HL-60 (cell line): ENCODE data around the gene BRF1.
"Not testable (repeated sequence)": the region's sequence is repeated elsewhere in the genome, so short reads cannot be mapped to it uniquely, and the experiment has no call there.

Experiments used
- DNase-seq, 2 experiments: peaks; one replicate each; pipeline ENCODE4 v3.0.0-alpha.2; 2010 to 2020; ENCODE audit warnings: low read depth in 1 of 2, low spot score in 1 of 2
- H3K27ac ChIP-seq: fragments of 250-450 bp; sonication (Bioruptor Pico); replicated peaks from 2 replicates; pipeline ENCODE4 v1.5.1; 2020; ENCODE audit warnings: mild to moderate bottlenecking, moderate library complexity
- H3K27me3 ChIP-seq: fragments of 250-450 bp; sonication (Bioruptor Pico); 2 replicates; pipeline ENCODE4 v1.5.1; 2021; ENCODE audit warnings: mild to moderate bottlenecking, moderate library complexity; ENCODE audit not compliant: insufficient read depth, poor library complexity, severe bottlenecking
- H3K4me3 ChIP-seq: replicated peaks from 2 replicates; pipeline ENCODE4 v1.5.1; 2011; ENCODE audit warnings: mild to moderate bottlenecking, control low read depth, low read length; ENCODE audit not compliant: insufficient read depth
- GABPA ChIP-seq: IDR thresholded peaks from 2 replicates; pipeline ENCODE4 v1.6.1; 2012; ENCODE audit warnings: low read depth
- POLR2AphosphoS5 ChIP-seq: IDR thresholded peaks from 2 replicates; pipeline ENCODE4 v1.6.1; 2012; ENCODE audit warnings: low read depth
- SPI1 ChIP-seq: IDR thresholded peaks from 2 replicates; pipeline ENCODE4 v1.6.1; 2012; ENCODE audit warnings: low read depth, mild to moderate bottlenecking, borderline replicate concordance
- TF ChIP-seq, protein P1 (sequence below): IDR thresholded peaks from one replicate; pipeline ENCODE4 v1.5.1; 2011; ENCODE audit warnings: low read length, control low read depth, inconsistent platforms; ENCODE audit not compliant: insufficient read depth
- TF ChIP-seq, protein P2 (sequence below): IDR thresholded peaks from 2 replicates; pipeline ENCODE4 v1.6.1; 2012; ENCODE audit warnings: low read depth; ENCODE audit not compliant: insufficient replicate concordance

BRF1 gene

DNA sequence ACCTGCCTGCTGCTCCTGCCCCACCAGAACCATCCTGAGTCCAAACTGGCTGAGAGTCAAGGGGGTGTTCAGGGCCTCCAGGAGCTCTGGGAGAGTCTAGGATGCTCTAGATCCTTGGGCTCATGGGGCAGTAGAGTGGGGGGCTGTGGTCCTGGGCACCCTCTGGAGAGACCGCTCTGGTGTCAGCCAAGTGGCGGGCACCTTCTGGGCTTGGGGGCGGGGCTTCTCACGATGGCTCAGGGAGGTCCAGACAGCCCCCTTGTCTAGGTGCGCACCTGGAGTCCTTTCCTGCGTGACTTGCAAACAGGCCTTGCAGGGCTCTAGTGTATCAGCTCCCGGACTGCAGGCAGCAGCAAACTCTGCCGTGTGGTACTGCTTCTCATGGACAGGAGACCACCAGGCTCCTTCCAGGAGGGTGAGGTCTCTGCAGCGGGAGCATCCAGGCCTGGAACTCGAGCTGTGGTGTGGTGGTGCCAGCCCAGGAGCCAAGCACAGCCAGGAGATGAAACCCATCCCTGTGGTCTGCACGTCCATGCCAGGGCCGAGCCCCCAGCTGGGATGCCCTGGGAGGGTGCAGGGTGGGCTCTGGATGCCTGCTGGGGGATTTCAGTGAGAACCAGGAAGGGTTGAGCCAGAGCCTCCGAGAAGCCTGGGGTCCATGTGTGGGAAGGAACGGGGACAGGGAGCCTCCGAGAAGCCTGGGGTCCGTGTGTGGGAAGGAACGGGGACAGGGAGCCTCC, 28.8 kb upstream of the BRF1 start:
- Histone ChIP-seq H3K27me3 (no peaks in the 10 kb centered on the region), H3K4me3 (no peak overlapping the region), H3K27ac (no peak overlapping the region)
- no peak for TF ChIP-seq POLR2AphosphoS5
- no peak for TF ChIP-seq GABPA
- TF ChIP-seq, protein P1, sequence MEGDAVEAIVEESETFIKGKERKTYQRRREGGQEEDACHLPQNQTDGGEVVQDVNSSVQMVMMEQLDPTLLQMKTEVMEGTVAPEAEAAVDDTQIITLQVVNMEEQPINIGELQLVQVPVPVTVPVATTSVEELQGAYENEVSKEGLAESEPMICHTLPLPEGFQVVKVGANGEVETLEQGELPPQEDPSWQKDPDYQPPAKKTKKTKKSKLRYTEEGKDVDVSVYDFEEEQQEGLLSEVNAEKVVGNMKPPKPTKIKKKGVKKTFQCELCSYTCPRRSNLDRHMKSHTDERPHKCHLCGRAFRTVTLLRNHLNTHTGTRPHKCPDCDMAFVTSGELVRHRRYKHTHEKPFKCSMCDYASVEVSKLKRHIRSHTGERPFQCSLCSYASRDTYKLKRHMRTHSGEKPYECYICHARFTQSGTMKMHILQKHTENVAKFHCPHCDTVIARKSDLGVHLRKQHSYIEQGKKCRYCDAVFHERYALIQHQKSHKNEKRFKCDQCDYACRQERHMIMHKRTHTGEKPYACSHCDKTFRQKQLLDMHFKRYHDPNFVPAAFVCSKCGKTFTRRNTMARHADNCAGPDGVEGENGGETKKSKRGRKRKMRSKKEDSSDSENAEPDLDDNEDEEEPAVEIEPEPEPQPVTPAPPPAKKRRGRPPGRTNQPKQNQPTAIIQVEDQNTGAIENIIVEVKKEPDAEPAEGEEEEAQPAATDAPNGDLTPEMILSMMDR: no peak
- TF ChIP-seq, protein P2, sequence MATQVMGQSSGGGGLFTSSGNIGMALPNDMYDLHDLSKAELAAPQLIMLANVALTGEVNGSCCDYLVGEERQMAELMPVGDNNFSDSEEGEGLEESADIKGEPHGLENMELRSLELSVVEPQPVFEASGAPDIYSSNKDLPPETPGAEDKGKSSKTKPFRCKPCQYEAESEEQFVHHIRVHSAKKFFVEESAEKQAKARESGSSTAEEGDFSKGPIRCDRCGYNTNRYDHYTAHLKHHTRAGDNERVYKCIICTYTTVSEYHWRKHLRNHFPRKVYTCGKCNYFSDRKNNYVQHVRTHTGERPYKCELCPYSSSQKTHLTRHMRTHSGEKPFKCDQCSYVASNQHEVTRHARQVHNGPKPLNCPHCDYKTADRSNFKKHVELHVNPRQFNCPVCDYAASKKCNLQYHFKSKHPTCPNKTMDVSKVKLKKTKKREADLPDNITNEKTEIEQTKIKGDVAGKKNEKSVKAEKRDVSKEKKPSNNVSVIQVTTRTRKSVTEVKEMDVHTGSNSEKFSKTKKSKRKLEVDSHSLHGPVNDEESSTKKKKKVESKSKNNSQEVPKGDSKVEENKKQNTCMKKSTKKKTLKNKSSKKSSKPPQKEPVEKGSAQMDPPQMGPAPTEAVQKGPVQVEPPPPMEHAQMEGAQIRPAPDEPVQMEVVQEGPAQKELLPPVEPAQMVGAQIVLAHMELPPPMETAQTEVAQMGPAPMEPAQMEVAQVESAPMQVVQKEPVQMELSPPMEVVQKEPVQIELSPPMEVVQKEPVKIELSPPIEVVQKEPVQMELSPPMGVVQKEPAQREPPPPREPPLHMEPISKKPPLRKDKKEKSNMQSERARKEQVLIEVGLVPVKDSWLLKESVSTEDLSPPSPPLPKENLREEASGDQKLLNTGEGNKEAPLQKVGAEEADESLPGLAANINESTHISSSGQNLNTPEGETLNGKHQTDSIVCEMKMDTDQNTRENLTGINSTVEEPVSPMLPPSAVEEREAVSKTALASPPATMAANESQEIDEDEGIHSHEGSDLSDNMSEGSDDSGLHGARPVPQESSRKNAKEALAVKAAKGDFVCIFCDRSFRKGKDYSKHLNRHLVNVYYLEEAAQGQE: no peak
- no peak for TF ChIP-seq SPI1
- no peak for DNase-seq

DNA sequence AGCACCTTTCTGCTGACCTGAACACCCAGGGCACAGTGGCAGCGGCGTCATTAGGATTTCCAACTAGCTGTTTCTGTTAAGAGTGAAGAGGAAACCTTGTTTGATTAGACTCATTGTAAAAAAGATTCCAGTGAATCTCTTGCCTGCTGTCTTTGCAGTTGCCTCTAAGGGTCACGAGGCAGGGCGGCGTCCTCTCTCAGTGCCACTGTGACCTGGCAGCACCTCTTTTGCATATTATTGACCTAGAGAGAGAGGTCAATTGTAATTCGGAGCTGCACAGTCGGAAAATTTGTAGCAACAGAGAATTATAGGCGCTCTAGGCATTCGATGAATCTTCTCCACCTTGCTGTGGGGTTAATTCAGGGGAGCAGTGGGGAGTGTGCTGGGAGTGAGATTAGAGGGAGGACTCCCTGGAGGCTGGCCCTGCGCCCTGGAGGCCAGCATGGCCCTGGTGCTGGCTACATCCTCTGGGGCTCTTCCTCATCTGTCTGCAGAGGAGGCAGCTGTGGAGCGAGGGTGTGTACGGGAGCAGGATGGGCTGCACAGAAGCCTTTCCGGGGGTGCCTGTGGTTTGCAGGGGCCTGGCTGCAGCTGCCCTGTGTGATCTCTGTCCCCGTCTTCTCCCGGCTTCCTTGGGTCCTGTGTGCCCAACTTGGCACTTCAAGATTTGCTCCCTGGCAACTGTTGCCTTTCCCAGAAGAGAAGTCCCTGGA, 28.0 kb upstream of the BRF1 start:
- DNase-seq: no peak
- no peak overlapping the region for H3K4me3 ChIP-seq
- TF ChIP-seq, protein P1: no peak
- TF ChIP-seq GABPA: no peak
- no peak for TF ChIP-seq POLR2AphosphoS5
- TF ChIP-seq, protein P2: no peak
- no peak for TF ChIP-seq SPI1
- H3K27me3 ChIP-seq: no peaks in the 10 kb centered on the region
- no peak overlapping the region for H3K27ac ChIP-seq

DNA sequence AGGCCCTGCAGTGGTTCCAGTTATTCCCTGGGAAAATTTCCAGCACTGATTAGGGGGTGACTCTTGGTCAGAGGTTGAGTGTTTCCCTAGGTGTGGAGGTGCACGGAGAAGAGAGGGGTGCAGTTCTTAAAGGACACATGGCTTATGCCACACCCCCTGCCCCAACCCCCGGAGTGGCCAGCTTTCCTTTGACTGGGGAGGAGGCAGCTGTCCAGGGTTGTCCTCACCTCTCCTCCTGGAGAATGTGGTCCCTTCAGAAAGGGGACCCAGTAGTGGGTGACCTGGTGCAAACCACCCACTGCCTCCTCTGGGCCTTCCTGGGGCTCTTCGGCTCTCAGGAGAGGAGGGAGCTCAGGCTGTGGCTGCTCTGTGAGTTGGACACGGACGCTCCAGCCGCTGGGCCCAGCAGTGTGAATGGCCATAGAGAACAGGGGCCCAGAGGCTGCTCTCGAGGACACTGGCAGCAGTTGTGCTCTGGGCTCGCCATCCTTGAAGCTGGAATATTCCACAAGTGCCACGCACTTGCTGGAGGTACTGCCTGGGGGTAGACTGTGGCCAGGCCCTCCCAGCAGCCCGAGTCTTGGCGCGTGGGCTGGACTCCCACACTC, 27.4 kb upstream of the BRF1 start:
- H3K27me3 ChIP-seq: no peaks in the 10 kb centered on the region
- no peak overlapping the region for H3K4me3 ChIP-seq
- TF ChIP-seq POLR2AphosphoS5 (no peak), SPI1 (no peak), GABPA (no peak)
- TF ChIP-seq, protein P2: no peak
- TF ChIP-seq, protein P1: no peak
- H3K27ac ChIP-seq: no peak overlapping the region
- DNase-seq: no peak

DNA sequence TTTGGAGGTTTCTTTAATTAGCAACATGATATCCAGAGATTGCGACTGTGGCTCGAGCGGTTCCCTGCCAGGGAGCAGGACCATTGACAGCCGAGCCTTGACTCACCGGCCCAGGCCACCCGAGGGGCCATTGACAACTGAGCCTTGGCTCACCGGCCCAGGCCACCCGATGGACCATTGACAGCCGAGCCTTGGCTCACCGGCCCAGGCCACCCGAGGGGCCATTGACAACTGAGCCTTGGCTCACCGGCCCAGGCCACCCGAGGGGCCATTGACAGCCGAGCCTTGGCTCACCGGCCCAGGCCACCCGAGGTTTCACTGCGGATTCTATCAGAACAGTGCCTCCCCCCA, 26.9 kb upstream of the BRF1 start:
- not testable (repeated sequence) for DNase-seq, H3K27ac ChIP-seq, H3K4me3 ChIP-seq, H3K27me3 ChIP-seq
